ENCODE measurements around the gene CLP1. TPM values are rescaled to one million over a fixed set of nuclear protein-coding genes. Genes with fewer than 3 reads are reported as not detected.

Gene CLP1
- total RNA-seq, 1 experiment from 2014 or later, result 35.5 TPM

GRCh38 chr11:57700425-57700824 lies 42.9 kb downstream of the CLP1 start:
- DNase-seq, result no peak
- H3K14ac ChIP-seq (ENCODE audit: insufficient read depth, low read length), result no peak overlapping the region
- no peaks in the 10 kb centered on the region for H3K79me1 ChIP-seq (ENCODE audit: insufficient read depth, low read depth, low read length, poor library complexity, severe bottlenecking)

More at GRCh38 chr11:57700425-57700824, 42.9 kb downstream of the CLP1 start:
- Histone ChIP-seq H2BK120ac (ENCODE audit: low read depth, low read length, poor library complexity, severe bottlenecking) (no peak overlapping the region), H2BK15ac (ENCODE audit: low read depth, low read length) (no peak overlapping the region), H3K4me2 (ENCODE audit: insufficient read depth, insufficient read length, low read length) (no peak overlapping the region), H2BK20ac (ENCODE audit: low read depth, low read length, poor library complexity, severe bottlenecking) (no peak overlapping the region), H3K23me2 (ENCODE audit: insufficient read length, low read depth, low read length, poor library complexity, severe bottlenecking) (no peaks in the 10 kb centered on the region), H2AFZ (ENCODE audit: low read length) (no peak overlapping the region), H3K79me2 (ENCODE audit: insufficient read depth, low read length) (no peaks in the 10 kb centered on the region), H3K9me3 (ENCODE audit: control insufficient read depth, low read depth, low read length) (no peaks in the 10 kb centered on the region), H3K23ac (ENCODE audit: insufficient read length, low read depth, low read length) (no peak overlapping the region), H4K20me1 (ENCODE audit: control insufficient read depth, insufficient read depth, insufficient read length) (no peaks in the 10 kb centered on the region), H3K9ac (ENCODE audit: extremely low read depth, insufficient read length, low read length) (no peak overlapping the region), H2BK12ac (ENCODE audit: insufficient read length, low read depth, low read length) (no peak overlapping the region), H3K27ac (ENCODE audit: insufficient read length, low read depth, low read length) (no peak overlapping the region), H4K91ac (ENCODE audit: insufficient read length, low read depth, low read length) (no peak overlapping the region), H3K4me1 (ENCODE audit: insufficient read depth, low read length) (no peaks in the 10 kb centered on the region), H2BK5ac (ENCODE audit: insufficient read length, low read length) (no peak overlapping the region), H3K4ac (ENCODE audit: low read depth, low read length) (no peak overlapping the region), H4K5ac (ENCODE audit: insufficient read length, low read depth, low read length) (no peak overlapping the region), H4K8ac (replicated peaks; ENCODE audit: insufficient read length, low read depth, low read length) (no peak overlapping the region), H3K27me3 (ENCODE audit: insufficient read depth, low read length) (no peaks in the 10 kb centered on the region), H3K18ac (ENCODE audit: insufficient read length, low read depth, low read length) (no peak overlapping the region), H2AK5ac (ENCODE audit: insufficient read length, low read length) (no peak overlapping the region), H3T11ph (ENCODE audit: low read length) (no peak overlapping the region), H3K56ac (ENCODE audit: insufficient read length, low read depth, low read length) (no peak overlapping the region)
- Mint-ChIP-seq H3K36me3 (ENCODE audit: insufficient read depth in 1 of 3, low read depth in 3 of 3) (peaks cover 41 to 79% (median 66%) of the 10 kb centered on the region in 3 experiments; a peak in 6 of 7 replicates), H3K4me1 (no peaks in the 10 kb centered on the region; a peak in 1 of 4 replicates), H3K9me3 (no peaks in the 10 kb centered on the region), H3K27ac (peak overlapping the region in 1 of 3 experiments; percentile 75; a peak in 3 of 7 replicates), H3K27me3 (ENCODE audit: low read depth) (no peaks in the 10 kb centered on the region), H3K4me3 (no peak overlapping the region)
- no CpG with 5 or more reads among the region's 3 CpGs for WGBS (ENCODE audit: extremely low coverage, insufficient read length, low lambda C conversion rate)
- TF ChIP-seq, protein P1, sequence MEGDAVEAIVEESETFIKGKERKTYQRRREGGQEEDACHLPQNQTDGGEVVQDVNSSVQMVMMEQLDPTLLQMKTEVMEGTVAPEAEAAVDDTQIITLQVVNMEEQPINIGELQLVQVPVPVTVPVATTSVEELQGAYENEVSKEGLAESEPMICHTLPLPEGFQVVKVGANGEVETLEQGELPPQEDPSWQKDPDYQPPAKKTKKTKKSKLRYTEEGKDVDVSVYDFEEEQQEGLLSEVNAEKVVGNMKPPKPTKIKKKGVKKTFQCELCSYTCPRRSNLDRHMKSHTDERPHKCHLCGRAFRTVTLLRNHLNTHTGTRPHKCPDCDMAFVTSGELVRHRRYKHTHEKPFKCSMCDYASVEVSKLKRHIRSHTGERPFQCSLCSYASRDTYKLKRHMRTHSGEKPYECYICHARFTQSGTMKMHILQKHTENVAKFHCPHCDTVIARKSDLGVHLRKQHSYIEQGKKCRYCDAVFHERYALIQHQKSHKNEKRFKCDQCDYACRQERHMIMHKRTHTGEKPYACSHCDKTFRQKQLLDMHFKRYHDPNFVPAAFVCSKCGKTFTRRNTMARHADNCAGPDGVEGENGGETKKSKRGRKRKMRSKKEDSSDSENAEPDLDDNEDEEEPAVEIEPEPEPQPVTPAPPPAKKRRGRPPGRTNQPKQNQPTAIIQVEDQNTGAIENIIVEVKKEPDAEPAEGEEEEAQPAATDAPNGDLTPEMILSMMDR (conservative IDR thresholded peaks at IDR 0.05), result peak; percentile 38
